HG03521 (cell line): Measurements from ENCODE around the gene ECHDC3.

ENCODE experiments used
- ATAC-seq: cut with Tn5 transposase; IDR thresholded peaks from one replicate; pipeline ENCODE4 v1.9.1; 2021; ENCODE audit warnings: mild to moderate bottlenecking, moderate library complexity; ENCODE audit not compliant: unreplicated experiment

ECHDC3 gene

DNA sequence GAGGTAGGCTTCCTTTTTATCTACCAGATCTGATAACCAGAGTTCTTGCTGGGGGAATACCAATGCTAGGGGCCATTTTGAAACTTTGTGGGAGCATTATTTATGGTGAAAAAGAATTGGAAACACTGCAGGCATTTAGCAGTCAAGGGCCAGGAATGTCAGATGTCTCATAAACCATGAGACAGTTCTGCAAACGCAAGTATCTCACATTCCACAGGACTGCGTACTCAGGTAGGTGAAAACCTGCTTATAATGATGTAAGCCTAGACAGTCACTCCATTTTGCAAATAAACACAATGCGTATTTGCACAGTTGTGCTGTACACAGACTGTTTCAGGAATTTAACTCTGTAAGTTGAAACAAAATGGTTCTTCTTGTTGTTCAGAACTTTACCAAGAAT lies 33.9 kb downstream of the ECHDC3 start:
- no peak for ATAC-seq

DNA sequence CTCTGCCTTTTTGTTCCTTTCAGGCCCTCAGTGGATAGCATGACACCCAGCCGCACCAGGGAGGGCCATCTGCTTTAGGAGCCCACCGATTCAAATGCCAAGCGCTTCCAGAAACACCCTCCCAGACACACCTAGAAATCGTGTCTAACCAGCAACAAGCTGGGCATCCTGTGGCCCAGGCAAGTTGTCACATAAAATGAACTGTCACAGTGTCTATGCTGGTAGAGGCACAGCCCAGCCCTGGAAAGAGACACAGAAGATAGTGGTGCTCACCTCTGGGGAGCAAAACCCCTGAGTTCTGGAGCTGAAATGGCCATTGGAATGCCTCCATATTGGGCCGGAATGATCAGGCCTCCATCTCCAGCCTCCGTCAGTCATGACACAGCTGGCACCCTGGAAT lies 38.9 kb downstream of the ECHDC3 start:
- ATAC-seq, result no peak

DNA sequence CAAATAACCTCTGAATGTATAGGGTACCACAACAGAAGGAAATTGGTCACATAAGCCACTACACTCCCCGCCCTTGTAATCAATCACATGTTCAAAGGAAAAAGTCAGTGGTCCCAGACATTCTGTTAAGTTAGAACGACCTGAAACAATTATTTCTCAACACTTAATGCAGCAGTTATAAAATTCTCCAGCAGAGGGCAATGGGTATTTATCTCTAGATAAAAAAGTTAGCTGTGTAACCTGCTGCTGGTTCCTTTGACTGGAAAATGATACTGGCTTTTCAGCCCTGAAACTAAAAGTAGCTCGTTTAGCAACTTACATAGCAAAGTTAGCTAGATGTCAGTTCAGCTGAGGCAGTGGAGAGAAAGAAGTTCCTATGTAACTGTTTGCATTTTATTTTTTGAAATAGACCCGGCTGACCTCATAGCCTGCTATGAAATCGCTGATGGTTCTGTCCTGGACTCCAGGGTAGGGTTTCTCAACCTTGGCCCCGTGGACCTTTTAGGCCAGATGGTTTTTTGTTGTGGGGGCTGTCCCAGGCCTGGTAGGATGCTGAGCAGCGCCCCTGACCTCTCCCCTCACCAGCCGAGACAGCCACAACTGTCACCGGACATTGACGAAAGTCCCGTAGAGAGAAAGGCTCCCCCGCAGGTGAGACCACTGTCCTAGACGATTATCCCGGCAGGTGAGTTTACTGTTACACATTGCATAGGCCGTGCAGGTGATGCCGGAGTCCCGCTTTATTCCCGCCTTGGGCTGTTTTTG lies 40.8 kb downstream of the ECHDC3 start:
- no peak for ATAC-seq

DNA sequence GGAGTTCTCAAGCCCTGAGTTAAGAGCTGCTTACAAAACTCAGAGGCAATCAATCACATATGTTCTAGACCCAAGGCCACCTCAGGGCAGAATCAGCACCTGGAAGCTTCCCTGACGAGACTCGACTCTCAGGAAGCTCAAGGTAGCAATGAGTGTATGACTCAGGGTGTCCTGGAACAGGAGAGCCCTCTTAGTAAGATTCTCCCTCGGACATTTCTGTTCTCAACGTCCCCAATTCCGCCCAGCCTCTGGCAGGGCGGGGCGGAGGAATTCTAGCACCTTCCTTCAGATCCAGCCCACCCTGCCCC lies 41.3 kb downstream of the ECHDC3 start:
- no peak for ATAC-seq

DNA sequence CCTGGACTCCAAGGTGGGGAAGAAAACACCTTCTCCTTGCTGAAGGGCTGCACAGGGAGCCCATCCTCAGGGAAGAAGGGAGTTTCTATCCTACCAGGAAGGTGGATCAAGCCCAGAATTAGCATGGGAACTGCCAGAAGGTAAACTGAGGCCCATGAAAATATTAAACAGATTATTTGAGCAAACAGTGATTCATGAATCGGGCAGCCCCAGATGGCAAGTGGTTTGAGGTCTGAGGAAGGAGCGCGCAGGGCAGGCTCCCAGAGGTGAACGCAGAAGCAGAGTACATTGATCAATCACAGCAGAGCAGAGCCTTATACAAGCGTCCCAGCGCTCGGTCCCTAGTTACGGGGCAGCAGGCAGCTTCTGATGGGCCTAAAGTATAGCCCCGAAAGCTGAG lies 45.2 kb downstream of the ECHDC3 start:
- ATAC-seq, result no peak

DNA sequence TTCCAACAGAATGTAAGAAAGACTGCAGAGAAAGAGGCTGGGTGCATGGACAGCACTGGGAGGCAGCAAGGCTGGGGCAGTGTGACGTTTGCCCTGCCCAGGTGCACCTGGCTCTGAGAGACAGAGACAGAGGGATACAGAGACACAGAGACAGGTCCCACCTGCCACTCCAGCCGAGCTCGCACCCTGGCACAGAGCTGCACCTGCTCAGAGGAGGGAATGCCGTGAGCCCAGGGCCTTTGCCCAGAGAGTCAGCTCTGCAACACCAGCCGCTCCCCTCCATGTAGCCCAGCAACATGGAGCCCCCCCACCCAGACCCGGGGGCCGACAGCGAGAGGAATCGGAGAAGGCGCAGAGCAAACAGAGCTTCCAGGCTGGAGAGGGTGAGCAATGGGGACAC lies 45.7 kb downstream of the ECHDC3 start:
- no peak for ATAC-seq

DNA sequence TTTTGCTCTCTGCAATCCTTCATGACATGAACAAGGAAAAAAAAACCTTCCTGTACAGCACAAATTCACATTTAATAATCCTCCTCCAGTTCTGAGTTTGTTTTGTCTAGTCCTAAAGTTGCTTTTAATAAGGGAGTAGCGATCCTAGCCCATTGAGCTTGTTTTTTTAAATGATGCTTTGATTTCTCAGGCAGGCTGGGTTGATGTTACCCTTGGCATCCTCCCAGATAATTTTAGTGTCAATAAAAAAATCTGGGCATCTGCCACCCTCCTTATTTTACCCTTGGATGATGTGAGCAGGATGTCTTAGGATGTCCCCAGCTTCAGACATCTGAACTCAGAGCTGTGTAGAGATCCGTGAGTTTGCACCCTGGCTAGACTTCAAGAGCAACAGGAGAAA lies 47.1 kb downstream of the ECHDC3 start:
- ATAC-seq, result no peak

DNA sequence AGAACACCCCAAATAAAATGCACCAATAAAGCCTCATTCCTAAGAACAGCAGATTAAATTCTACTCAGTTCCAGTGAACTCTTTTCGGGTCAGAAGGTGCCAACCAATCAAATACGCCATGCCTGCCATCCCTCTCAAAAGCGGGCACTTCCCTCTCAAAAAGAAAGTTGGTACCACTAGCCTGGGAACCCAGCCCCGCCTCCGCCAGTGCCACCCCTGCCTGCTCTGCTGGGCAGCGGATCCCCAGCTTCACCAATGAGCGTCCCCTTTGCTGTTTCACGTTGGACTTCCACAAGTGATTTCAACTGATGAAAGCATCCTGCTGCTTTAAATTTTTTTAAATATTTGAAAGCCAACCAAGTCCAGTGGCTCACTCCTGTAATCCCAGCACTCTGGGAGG lies 47.8 kb downstream of the ECHDC3 start:
- no peak for ATAC-seq

DNA sequence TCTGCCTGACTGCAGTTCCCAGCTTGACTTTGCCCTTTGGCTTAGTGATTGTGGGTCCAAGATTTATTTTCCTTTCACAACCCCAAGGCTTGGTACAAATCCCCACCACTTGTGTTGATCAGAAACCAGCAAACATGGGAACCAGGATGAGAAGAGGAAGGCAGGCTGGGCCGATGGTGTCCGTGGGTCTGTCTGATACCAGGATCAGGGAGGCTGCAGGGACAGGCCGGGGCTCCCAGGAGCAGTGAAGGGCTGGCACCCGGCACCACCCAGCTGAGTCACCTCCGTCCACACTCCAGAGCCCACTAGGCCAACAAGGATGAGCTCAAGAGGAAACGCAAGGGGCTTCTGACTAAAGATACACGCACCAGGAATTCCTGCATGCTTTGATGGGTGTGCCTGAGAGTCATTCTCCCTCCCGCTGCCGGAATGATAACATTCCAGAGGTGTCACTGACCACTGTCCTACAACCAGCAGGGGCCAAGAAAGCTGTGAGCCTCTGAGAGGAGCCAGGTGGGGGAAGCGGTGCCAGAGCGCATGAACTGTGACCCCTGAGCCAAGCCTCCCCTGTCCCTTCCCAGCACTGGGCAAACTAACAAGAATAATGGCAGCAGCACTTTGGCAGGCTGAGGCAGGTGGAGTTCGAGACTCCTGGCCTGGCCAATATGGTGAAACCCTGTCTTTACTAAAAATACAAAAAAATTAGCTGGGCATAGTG lies 51.7 kb downstream of the ECHDC3 start:
- ATAC-seq, result no peak

DNA sequence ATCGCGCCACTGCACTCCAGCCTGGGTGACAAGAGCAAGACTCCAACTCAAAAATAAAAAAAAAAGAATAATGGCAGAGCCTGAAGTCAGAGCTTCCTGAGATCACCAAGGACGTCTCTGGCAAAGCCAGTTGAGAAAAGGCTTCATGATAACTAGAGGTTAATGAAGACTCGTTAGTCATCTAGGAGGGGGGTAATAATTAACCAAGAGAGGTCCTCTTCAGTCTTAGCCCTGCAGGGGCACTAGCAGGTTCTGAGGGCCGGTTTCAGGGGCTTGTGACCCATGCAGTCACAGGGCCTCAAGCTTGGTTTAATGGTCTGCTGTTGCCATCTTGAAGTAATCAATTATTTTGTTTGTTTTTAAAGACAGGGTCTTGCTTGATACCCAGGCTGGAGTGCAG lies 52.4 kb downstream of the ECHDC3 start:
- no peak for ATAC-seq

DNA sequence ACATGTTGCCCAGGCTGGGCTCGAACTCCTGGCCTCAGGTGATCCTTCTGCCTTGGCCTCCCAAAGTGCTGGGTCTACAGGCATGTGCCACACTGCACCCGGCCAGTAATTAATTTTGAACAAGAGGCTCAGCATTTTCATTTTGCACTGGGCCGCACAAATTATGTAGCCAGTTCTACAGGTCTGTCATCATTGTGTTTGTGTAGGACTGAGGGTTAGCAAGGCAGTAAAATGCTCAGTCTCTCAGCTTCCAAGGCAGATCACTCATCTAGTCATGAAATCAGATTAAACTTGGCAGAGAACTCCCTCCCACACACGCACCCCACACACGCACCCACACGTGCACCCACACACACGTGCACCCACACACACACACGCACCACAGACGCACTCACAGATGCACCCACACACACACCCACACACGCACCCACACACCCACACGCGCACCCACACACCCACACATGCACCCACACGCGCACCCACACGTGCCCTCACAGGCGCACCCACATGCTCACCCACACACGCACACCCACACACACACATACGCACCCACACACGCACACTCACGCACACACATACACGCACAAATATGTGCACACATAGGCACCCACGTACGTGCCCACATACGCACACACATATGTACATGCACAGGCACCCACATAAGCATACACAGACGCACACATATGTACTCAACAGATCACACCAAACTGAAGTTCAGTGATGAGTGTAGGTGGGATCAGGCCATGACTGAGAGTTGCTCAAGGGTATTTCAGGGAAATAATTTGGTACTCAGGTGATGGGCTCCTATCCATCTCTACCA lies 53.1 kb downstream of the ECHDC3 start:
- ATAC-seq, result no peak

DNA sequence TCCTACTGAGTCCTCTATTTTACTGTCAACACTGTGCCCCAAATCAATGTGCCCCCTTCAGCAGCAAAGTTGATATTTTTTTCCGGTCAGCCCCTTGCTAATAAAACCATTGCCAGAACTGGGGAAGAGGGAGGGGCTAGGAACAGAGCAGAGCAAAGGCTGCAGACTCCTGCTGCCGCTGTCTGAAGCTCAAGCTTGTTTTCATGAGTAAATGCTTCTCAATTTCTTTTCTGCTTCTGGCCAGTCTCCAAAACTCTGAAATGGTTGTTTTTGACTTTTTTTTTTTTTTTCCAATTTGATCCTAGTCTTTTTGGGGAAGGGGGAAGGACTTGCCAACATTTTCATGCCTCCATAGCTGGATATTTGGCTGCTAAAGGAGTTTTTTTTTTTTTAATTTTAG lies 54.3 kb downstream of the ECHDC3 start:
- no peak for ATAC-seq

DNA sequence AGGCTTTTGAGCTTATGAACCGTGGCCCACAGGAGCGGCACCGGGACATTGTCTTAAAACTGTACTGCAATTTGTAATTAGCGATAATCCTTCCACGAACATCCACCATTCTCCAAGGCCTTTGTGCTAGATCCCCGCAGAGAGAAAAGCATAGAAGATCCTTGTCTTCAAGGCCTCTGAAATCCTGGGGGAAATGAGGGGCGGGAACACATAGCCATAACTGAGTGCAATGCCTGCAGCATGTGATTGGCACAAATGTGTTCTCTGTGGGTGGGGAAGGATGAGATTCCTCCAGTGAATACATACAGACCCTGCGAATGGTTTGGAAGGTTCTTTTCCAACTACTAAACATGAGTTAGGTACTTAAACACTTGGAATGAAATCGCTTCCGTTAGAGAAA lies 55.1 kb downstream of the ECHDC3 start:
- no peak for ATAC-seq

DNA sequence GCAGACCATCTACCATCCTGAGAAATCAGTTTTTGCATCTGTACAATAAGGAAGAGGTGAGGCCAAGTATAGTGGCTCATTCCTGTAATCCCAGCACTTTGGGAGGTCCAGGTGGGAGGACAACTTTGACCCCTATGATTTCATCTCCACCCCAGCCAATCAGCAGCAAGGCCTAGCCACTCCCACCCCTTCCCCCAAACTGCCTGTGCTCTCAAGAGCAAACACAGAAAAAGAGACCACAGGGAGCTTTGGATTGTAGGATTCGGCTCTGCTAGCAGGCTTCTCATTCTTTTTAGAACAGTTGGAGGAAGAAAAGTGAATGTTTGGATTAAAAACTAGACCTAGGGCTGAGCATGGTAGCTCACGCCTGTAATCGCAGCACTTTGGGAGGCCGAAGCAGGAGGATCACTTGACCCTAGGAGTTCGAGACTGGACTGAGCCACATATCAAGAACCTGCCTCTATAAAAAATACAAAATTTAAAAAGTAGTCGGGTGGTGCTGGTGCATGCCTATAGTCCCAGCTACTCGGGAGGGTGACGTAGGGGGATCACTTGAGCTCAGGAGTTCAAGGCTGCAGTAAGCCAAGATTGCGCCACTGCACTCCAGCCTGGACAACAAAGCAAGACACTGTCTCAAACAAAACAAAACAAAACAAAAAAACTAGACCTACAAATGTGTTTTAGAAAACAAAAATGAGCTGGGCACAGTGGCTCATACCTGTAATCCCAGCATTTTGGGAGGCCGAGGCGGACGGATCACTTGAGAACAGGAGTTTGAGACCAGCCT lies 55.9 kb downstream of the ECHDC3 start:
- ATAC-seq, result no peak

DNA sequence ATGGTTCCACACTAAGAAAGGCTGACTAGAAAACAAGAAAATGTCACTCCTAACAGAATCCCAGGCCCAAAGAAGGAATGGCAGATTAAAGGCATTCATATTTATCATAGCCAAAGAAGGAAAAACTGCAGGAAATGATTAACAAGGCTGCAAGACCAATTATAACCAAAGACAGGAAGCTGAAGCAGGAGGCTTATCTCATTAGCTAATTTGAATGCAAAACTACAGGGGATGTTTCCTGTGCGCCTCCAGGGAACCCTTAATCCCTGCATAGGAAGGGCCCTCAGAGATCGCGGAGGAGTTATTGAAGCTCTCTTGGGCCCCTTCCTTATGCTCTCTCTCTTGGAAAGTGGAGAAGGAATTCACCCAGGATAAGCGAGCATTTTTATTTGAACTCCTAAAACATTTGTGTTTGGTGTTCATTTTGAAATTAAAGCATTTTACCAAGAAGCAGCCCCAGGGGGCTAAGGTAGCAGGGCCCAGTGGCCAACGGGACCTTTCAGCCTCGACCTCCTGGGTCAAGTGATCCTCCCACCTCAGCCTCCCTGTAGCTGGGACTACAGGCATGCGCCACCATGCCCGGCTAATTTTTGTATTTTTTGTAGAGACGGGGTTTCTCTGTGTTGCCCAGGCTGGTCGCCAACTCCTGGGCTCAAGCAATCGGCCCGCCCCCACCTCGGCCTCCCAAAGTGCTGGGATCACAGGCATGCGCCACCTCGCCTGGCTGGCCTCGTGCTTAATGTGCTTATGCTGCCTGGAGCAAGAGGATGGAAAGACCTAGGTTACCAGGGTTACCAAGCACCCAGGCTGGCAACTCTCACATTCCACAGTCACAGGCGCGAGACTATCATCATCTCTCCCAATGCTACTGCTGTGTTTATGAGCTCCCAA lies 56.9 kb downstream of the ECHDC3 start:
- no peak for ATAC-seq

DNA sequence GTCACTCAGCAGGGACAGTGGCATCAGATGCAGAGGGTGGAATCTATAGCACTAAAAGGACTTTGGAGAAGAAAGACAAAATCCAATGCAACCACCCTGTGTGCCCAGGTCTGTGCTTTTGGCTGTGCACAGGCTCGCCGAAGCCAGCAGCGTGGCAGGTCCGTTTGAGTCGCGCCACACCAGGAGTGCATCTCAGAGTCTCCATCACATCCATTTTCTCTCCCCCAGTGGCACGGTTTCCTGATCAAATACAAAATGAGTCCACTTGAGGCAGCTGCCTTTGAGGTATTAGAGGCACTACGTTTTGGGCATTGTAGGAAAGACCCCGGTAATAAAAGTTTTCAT lies 57.5 kb downstream of the ECHDC3 start:
- ATAC-seq, result no peak

DNA sequence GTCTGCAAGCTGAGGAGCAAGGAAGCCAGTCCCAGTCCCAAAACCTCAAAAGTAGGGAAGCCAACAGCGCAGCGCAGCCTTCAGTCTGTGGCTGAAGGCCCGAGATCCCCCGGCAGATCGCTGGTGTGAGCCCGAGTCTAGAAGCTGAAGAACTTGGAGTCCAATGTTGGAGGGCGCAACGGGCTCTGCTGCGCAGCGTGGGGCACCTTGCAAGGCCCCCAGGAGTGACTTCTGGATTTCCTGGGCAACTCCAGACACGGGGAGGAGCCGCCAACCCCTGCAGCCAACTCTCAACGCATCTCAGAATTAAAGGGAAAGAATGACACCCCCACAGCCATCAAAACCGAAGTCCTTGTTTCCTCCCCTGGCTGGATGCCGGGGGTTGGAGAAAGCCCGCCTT lies 62.2 kb downstream of the ECHDC3 start:
- no peak for ATAC-seq

DNA sequence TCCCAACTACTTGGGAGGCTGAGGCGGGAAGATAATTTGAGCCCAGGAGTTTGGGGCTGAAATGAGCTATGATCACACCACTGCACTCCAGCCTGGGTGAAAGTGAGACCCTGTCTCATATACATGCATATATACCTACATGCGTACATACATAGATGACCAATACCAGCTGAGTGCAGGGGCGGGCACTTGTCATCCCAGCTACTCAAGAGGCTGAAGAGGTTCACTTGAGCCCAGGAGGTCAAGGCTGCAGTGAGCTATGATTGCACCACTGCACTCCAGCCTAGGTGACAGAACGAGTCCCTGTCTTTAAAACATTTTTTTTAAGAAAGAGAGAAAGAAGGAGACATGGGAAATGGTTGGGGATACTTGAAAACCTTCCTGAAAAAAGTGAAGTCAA lies 63.6 kb downstream of the ECHDC3 start:
- no peak for ATAC-seq

DNA sequence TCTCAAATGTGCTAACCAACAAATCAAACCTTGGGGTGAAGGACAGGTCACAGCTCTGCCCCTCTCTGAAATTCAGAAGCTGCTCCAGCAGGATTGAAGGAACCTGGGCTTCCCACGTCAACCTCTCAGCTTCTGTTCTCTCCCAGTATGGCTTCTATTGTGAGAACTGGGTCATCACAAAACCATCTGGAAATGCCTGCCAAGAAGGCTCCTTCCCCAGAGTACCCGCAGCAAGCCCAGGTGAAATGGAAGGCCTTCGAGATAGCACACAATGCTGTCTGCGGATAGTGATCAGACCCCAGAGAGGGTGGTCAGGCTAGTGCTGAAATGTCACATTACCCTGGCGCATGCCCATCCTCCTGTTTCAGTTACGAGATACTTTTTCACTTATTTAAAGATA lies 64.5 kb downstream of the ECHDC3 start:
- no peak for ATAC-seq

DNA sequence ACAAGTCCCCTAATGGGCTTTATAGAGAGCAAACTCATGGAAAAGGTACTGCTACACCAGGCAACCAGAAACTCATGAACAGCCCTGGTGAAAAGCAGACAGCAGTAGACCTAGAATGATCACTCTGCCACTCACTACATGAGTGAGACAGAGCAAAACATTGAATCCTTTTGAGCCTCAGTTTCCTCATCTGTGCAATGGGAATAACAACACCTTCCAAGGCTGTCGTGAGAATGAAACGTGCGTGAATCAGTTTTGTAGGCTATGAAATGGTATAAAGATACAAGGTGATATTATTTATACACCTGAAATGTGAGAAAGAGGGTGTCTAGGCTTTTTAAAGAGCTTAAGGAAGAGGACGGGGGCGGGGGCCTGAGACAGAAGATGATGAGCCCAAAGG lies 66.6 kb downstream of the ECHDC3 start:
- no peak for ATAC-seq
